ENCODE data around the gene ATP13A5.

The ATP13A5 gene

DNA sequence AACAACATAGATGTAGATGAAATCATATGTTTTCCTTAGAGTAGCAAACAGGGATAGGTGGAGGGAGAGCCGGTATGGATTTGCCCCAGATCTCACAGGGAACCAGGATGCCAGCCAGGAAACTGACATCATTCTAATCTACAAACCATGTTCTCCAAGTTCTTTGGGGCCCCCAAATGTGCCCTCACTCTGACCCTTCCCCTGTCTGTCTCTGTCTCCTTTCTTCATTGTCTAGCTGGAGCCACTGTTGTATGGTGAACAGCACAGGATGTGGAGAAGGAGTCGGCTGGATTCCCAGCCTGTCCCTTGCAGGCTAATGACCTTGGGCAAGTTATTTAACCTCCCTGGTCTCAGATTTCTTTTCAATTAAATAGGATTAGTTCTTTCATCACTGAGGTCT lies 962 bp downstream of the ATP13A5 start:
- Histone ChIP-seq H3K27me3 (replicated peaks) (no peaks in the 10 kb centered on the region), H3K4me3 (ENCODE audit: low read depth, low read length) (no peak overlapping the region), H3K27ac (no peak overlapping the region), H3K36me3 (replicated peaks) (no peaks in the 10 kb centered on the region)
- no peak for DNase-seq
- in situ Hi-C loops (cut with HindIII; ENCODE audit: low pct_ligation_motif_present, low sequenced_read_pairs): no loop called here
- TF ChIP-seq CTCF (IDR thresholded peaks at IDR 0.05; ENCODE audit: low read depth, low read length, missing control alignments): no peak

- no peak for DNase-seq
- Histone ChIP-seq H3K27me3 (replicated peaks) (no peaks in the 10 kb centered on the region), H3K36me3 (replicated peaks) (no peaks in the 10 kb centered on the region), H3K4me3 (ENCODE audit: low read depth, low read length) (no peak overlapping the region), H3K27ac (no peak overlapping the region)
- in situ Hi-C loops (cut with HindIII; ENCODE audit: low pct_ligation_motif_present, low sequenced_read_pairs): no loop called here
- no peak for TF ChIP-seq CTCF (IDR thresholded peaks at IDR 0.05; ENCODE audit: low read depth, low read length, missing control alignments)
These were observed 2.9 kb downstream of the ATP13A5 start for GRCh38 chr3:193375614-193376013.

DNA sequence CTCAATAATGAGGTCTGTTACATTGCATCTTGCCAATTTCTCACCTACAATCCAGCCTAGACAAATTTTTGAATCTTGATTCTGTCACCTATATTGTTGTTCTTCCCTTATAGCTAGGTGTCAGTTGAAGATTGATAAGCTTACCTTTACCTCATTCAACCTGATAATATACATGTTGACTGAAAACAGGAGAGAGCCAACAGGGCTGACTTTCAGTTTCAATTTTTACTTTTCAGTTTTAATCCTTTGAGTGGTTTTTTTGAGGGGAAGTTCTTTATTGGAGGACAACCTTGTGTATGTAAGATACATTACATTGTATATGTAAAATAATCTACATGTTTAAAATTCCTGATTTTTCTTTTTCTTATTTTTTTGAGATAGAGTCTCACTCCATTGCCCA lies 5.8 kb downstream of the ATP13A5 start:
- DNase-seq: no peak
- Histone ChIP-seq H3K27me3 (replicated peaks) (no peaks in the 10 kb centered on the region), H3K36me3 (replicated peaks) (no peaks in the 10 kb centered on the region), H3K27ac (no peak overlapping the region), H3K4me3 (ENCODE audit: low read depth, low read length) (no peak overlapping the region)
- in situ Hi-C loops (cut with HindIII; ENCODE audit: low pct_ligation_motif_present, low sequenced_read_pairs): no loop called here
- no peak for TF ChIP-seq CTCF (IDR thresholded peaks at IDR 0.05; ENCODE audit: low read depth, low read length, missing control alignments)

DNA sequence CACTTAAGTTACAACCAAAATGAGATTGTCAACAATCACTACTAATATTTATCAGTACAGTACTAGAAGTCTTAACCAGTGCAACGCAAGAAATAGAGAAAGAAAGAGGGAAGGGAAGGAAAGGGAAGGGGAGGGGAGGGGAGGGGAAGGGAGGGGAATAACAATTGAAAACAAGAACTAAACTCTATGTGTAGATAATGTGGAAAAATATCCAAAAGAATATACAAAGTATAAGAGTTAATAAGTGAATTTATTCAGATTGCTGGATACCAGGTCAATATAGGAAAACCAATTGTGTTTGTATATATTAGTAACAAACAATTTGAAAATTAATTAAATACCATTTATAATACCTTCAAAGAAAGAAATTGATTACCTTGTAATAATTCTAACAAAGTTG lies 10.7 kb downstream of the ATP13A5 start:
- TF ChIP-seq CTCF (IDR thresholded peaks at IDR 0.05; ENCODE audit: low read depth, low read length, missing control alignments): no peak
- no peaks in the 10 kb centered on the region for H3K36me3 ChIP-seq (replicated peaks)
- H3K27ac ChIP-seq: no peak overlapping the region
- in situ Hi-C loops (cut with HindIII; ENCODE audit: low pct_ligation_motif_present, low sequenced_read_pairs): no loop called here
- H3K4me3 ChIP-seq (ENCODE audit: low read depth, low read length): no peak overlapping the region
- H3K27me3 ChIP-seq (replicated peaks): no peaks in the 10 kb centered on the region
- DNase-seq: no peak

- H3K4me3 ChIP-seq (ENCODE audit: low read depth, low read length): no peak overlapping the region
- H3K36me3 ChIP-seq (replicated peaks): no peaks in the 10 kb centered on the region
- TF ChIP-seq CTCF (IDR thresholded peaks at IDR 0.05; ENCODE audit: low read depth, low read length, missing control alignments): no peak
- no peak overlapping the region for H3K27ac ChIP-seq
- in situ Hi-C loops (cut with HindIII; ENCODE audit: low pct_ligation_motif_present, low sequenced_read_pairs): no loop called here
- no peaks in the 10 kb centered on the region for H3K27me3 ChIP-seq (replicated peaks)
- DNase-seq: no peak
These were observed 21.3 kb downstream of the ATP13A5 start for GRCh38 chr3:193357291-193357690.

DNA sequence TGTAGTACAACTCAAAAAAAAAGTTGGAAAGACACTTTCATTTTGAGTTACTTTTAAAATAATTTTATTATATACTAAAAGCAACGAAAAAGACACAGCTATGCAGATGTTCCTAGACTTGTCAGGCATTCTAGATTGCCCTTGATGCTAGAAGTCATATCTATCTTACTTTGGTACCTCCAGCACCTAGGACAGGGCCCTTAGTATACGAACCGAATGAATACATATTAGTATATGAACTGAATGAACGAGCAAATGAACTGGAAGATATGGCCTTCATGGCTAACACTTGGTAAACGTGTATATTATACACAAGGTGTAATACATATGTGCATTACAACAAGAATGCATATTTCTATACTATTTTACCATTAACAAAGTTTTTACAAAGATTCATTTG lies 24.1 kb downstream of the ATP13A5 start:
- no peak overlapping the region for H3K4me3 ChIP-seq (ENCODE audit: low read depth, low read length)
- no peak overlapping the region for H3K27ac ChIP-seq
- H3K36me3 ChIP-seq (replicated peaks): no peaks in the 10 kb centered on the region
- H3K27me3 ChIP-seq (replicated peaks): no peaks in the 10 kb centered on the region
- TF ChIP-seq CTCF (IDR thresholded peaks at IDR 0.05; ENCODE audit: low read depth, low read length, missing control alignments): no peak
- in situ Hi-C loops (cut with HindIII; ENCODE audit: low pct_ligation_motif_present, low sequenced_read_pairs): no loop called here
- DNase-seq: no peak

Data from brain microvascular endothelial cell (primary cell).